ENCODE results near the gene VSTM1. TPM values are rescaled to one million over a fixed set of nuclear protein-coding genes. Genes with fewer than 3 reads are reported as not detected.

The VSTM1 gene
- total RNA-seq, 1 experiment from 2014 or later: 0.59 TPM

GRCh38 chr19:54081032-54081431, 17.3 kb upstream of the VSTM1 start, which contains the start of gene TARM1:
Gene TARM1, minus strand, starts transcription at chr19:54081365. Its CDS starts 25 bp downstream, at chr19:54081340.
- no peak within 1 kb of the TSS for H3K4me3 ChIP-seq
- no peaks in the 10 kb centered on the region for H3K36me3 ChIP-seq (ENCODE audit: low read depth)
- no peaks in the 10 kb centered on the region for H3K9me2 ChIP-seq (ENCODE audit: insufficient read depth)
- no peak within 1 kb of the TSS for H3K4me2 ChIP-seq
- no peaks in the 10 kb centered on the region for H3K4me1 ChIP-seq (replicated peaks; ENCODE audit: insufficient read depth)
- TF ChIP-seq EZH2 (IDR thresholded peaks at IDR 0.05; ENCODE audit: low read depth): no peak
- no peaks in the 10 kb centered on the region for H3F3A ChIP-seq (ENCODE audit: insufficient read depth, low read depth)
- intact Hi-C loops (cut with micrococcal nuclease; ENCODE audit: unreplicated experiment): no loop called here
- DNase-seq: no peak
- BruUV-seq (replicated peaks): no TSS peak
- no peak within 1 kb of the TSS for H2AFZ ChIP-seq
- H4K20me1 ChIP-seq (ENCODE audit: insufficient read depth): no peaks in the 10 kb centered on the region
- H3K27me3 ChIP-seq (ENCODE audit: insufficient read depth, low read depth): peaks cover 17% of the 10 kb centered on the region; the same call in 1 of the 2 replicates
- H3K9me3 ChIP-seq (ENCODE audit: insufficient read depth, low read depth): peaks cover 13% of the 10 kb centered on the region; the same call in 1 of the 2 replicates
- H3K27ac ChIP-seq: no peak within 1 kb of the TSS
- CTCF ChIA-PET: no interaction called here
- no peaks in the 10 kb centered on the region for H3K79me2 ChIP-seq (ENCODE audit: low read depth)
- POLR2A ChIA-PET (ENCODE audit: unreplicated experiment): no interaction called here

- H3K4me3 ChIP-seq: no peak overlapping the region
- H2AFZ ChIP-seq: no peak overlapping the region
- H4K20me1 ChIP-seq (ENCODE audit: insufficient read depth): no peaks in the 10 kb centered on the region
- no peaks in the 10 kb centered on the region for H3K36me3 ChIP-seq (ENCODE audit: low read depth)
- H3K27me3 ChIP-seq (ENCODE audit: insufficient read depth, low read depth): peaks cover 7% of the 10 kb centered on the region; the same call in 1 of the 2 replicates
- no TSS peak for BruUV-seq (replicated peaks)
- ChIA-PET CTCF (no interaction called here), POLR2A (ENCODE audit: unreplicated experiment) (no interaction called here)
- H3K9me3 ChIP-seq (ENCODE audit: insufficient read depth, low read depth): 0 out of 2 replicates have a peak, but pooled peaks cover 7% of the 10 kb centered on the region
- DNase-seq: no peak
- no peaks in the 10 kb centered on the region for H3F3A ChIP-seq (ENCODE audit: insufficient read depth, low read depth)
- no peaks in the 10 kb centered on the region for H3K9me2 ChIP-seq (ENCODE audit: insufficient read depth)
- H3K27ac ChIP-seq: no peak overlapping the region
- no peaks in the 10 kb centered on the region for H3K4me1 ChIP-seq (replicated peaks; ENCODE audit: insufficient read depth)
- H3K79me2 ChIP-seq (ENCODE audit: low read depth): no peaks in the 10 kb centered on the region
- H3K4me2 ChIP-seq: no peak overlapping the region
- TF ChIP-seq EZH2 (IDR thresholded peaks at IDR 0.05; ENCODE audit: low read depth) (no peak), CTCF (conservative IDR thresholded peaks at IDR 0.05) (no peak)
- intact Hi-C loops (cut with micrococcal nuclease; ENCODE audit: unreplicated experiment): no loop called here
These were observed 13.6 kb upstream of the VSTM1 start for GRCh38 chr19:54077334-54077733.

- no peak overlapping the region for H2AFZ ChIP-seq
These were observed 11.2 kb upstream of the VSTM1 start for GRCh38 chr19:54074851-54075250.

More at GRCh38 chr19:54074851-54075250, 11.2 kb upstream of the VSTM1 start:
- H3K27ac ChIP-seq: no peak overlapping the region
- no peaks in the 10 kb centered on the region for H3K4me1 ChIP-seq (replicated peaks; ENCODE audit: insufficient read depth)
- no peaks in the 10 kb centered on the region for H3K9me2 ChIP-seq (ENCODE audit: insufficient read depth)
- H3K9me3 ChIP-seq (ENCODE audit: insufficient read depth, low read depth): no peaks in the 10 kb centered on the region
- H3K79me2 ChIP-seq (ENCODE audit: low read depth): no peaks in the 10 kb centered on the region
- H4K20me1 ChIP-seq (ENCODE audit: insufficient read depth): no peaks in the 10 kb centered on the region
- BruUV-seq (replicated peaks): no TSS peak
- intact Hi-C loops (cut with micrococcal nuclease; ENCODE audit: unreplicated experiment): no loop called here
- ChIA-PET CTCF (no interaction called here), POLR2A (ENCODE audit: unreplicated experiment) (no interaction called here)
- no peak overlapping the region for H3K4me2 ChIP-seq
- no peaks in the 10 kb centered on the region for H3K36me3 ChIP-seq (ENCODE audit: low read depth)
- peaks cover 8% of the 10 kb centered on the region; the same call in 1 of the 2 replicates for H3K27me3 ChIP-seq (ENCODE audit: insufficient read depth, low read depth)
- no peak for TF ChIP-seq EZH2 (IDR thresholded peaks at IDR 0.05; ENCODE audit: low read depth)
- TF ChIP-seq CTCF (conservative IDR thresholded peaks at IDR 0.05): no peak
- no peak for DNase-seq
- H3K4me3 ChIP-seq: no peak overlapping the region
- no peaks in the 10 kb centered on the region for H3F3A ChIP-seq (ENCODE audit: insufficient read depth, low read depth)
